OCI-M2 (cell line): ENCODE measurements around the gene PIF1.
"Not testable (repeated sequence)": the region's sequence is repeated elsewhere in the genome, so short reads cannot be mapped to it uniquely, and the experiment has no call there.

Experiments used
- DNase-seq: peaks from one replicate; lab custom pipeline; 2025; ENCODE audit not compliant: unreplicated experiment; lab: John Stamatoyannopoulos, UW

Gene PIF1

GRCh38 chr15:64810497-64811326 lies 14.7 kb downstream of the PIF1 start:
- DNase-seq = no peak

GRCh38 chr15:64809649-64810496 lies 15.6 kb downstream of the PIF1 start:
- peak; percentile 28 for DNase-seq

- no peak for DNase-seq
Measured at GRCh38 chr15:64808785-64809453, 16.5 kb downstream of the PIF1 start.

GRCh38 chr15:64807751-64808222 lies 17.7 kb downstream of the PIF1 start:
- no peak for DNase-seq

- no peak for DNase-seq
Measured at GRCh38 chr15:64807051-64807749, 18.2 kb downstream of the PIF1 start.

- DNase-seq = no peak
Measured at GRCh38 chr15:64806509-64806908, 18.9 kb downstream of the PIF1 start.

- DNase-seq = no peak
Measured at GRCh38 chr15:64804619-64805018, 20.8 kb downstream of the PIF1 start.

GRCh38 chr15:64803526-64803925 lies 21.9 kb downstream of the PIF1 start:
- DNase-seq = no peak

- DNase-seq = no peak
Measured at GRCh38 chr15:64800476-64800875, 25.0 kb downstream of the PIF1 start.

GRCh38 chr15:64798905-64799304 lies 26.5 kb downstream of the PIF1 start:
- DNase-seq = not testable (repeated sequence)

GRCh38 chr15:64795921-64796320 lies 29.5 kb downstream of the PIF1 start:
- not testable (repeated sequence) for DNase-seq

GRCh38 chr15:64795299-64795698 lies 30.1 kb downstream of the PIF1 start:
- DNase-seq = not testable (repeated sequence)

- DNase-seq = no peak
Measured at GRCh38 chr15:64792282-64792681, 33.2 kb downstream of the PIF1 start.

GRCh38 chr15:64791401-64791800 lies 34.0 kb downstream of the PIF1 start:
- DNase-seq = no peak

GRCh38 chr15:64783796-64784195 lies 41.7 kb downstream of the PIF1 start:
- no peak for DNase-seq

GRCh38 chr15:64782751-64783150 lies 42.7 kb downstream of the PIF1 start:
- no peak for DNase-seq

GRCh38 chr15:64781299-64781698 lies 44.1 kb downstream of the PIF1 start:
- no peak for DNase-seq

- no peak for DNase-seq
Measured at GRCh38 chr15:64780600-64781156, 44.8 kb downstream of the PIF1 start.

GRCh38 chr15:64779630-64780029 lies 45.8 kb downstream of the PIF1 start:
- no peak for DNase-seq

- DNase-seq = no peak
Measured at GRCh38 chr15:64779024-64779423, 46.4 kb downstream of the PIF1 start.
